HG02759 (cell line): ENCODE data around the gene KRTAP3-2.

Experiments used
- ATAC-seq: cut with Tn5 transposase; IDR thresholded peaks from one replicate; pipeline ENCODE4 v1.9.1; 2021; ENCODE audit warnings: mild to moderate bottlenecking, moderate library complexity; ENCODE audit not compliant: unreplicated experiment

Gene KRTAP3-2

GRCh38 chr17:41012326-41013120, 12.8 kb upstream of the KRTAP3-2 start:
- no peak for ATAC-seq

GRCh38 chr17:41010441-41010840, 10.7 kb upstream of the KRTAP3-2 start:
- no peak for ATAC-seq

- ATAC-seq, result no peak
Observed at GRCh38 chr17:41009936-41010335, 10.2 kb upstream of the KRTAP3-2 start.

- ATAC-seq, result no peak
Observed at GRCh38 chr17:41009301-41009760, 9.6 kb upstream of the KRTAP3-2 start.

GRCh38 chr17:41008811-41009210, 9.1 kb upstream of the KRTAP3-2 start, which contains the start of gene KRTAP3-1:
TSS of gene KRTAP3-1 (minus strand) at chr17:41009128. CDS start at chr17:41009074, 54 bp downstream.
- no peak for ATAC-seq

GRCh38 chr17:41004397-41004796, 4.7 kb upstream of the KRTAP3-2 start:
- no peak for ATAC-seq

GRCh38 chr17:41003926-41004325, 4.2 kb upstream of the KRTAP3-2 start:
- ATAC-seq, result no peak

GRCh38 chr17:41002814-41003213, 3.1 kb upstream of the KRTAP3-2 start:
- no peak for ATAC-seq

- ATAC-seq, result no peak
Observed at GRCh38 chr17:41001795-41002194, 2.1 kb upstream of the KRTAP3-2 start.

- no peak for ATAC-seq
Observed at GRCh38 chr17:40997361-40997760, 2.3 kb downstream of the KRTAP3-2 start.

GRCh38 chr17:40996829-40997228, 2.9 kb downstream of the KRTAP3-2 start:
- ATAC-seq, result no peak

GRCh38 chr17:40995116-40995515, 4.6 kb downstream of the KRTAP3-2 start:
- no peak for ATAC-seq

GRCh38 chr17:40993839-40994238, 5.9 kb downstream of the KRTAP3-2 start, which contains the start of gene KRTAP3-3:
TSS of gene KRTAP3-3 (minus strand) at chr17:40994164. CDS start at chr17:40994097, 67 bp downstream.
- ATAC-seq, result no peak

GRCh38 chr17:40993084-40993483, 6.6 kb downstream of the KRTAP3-2 start:
- ATAC-seq, result no peak

GRCh38 chr17:40992666-40993065, 7.0 kb downstream of the KRTAP3-2 start:
- no peak for ATAC-seq

- ATAC-seq, result no peak
Observed at GRCh38 chr17:40986920-40987319, 12.8 kb downstream of the KRTAP3-2 start.

- no peak for ATAC-seq
Observed at GRCh38 chr17:40984226-40984625, 15.5 kb downstream of the KRTAP3-2 start, which contains the start of gene KRT40. TSS of gene KRT40 (minus strand) at chr17:40984326. CDS start at chr17:40984273, 53 bp downstream.

- no peak for ATAC-seq
Observed at GRCh38 chr17:40981115-40981514, 18.6 kb downstream of the KRTAP3-2 start.

GRCh38 chr17:40980596-40980995, 19.1 kb downstream of the KRTAP3-2 start:
- ATAC-seq, result no peak

GRCh38 chr17:40980117-40980516, 19.6 kb downstream of the KRTAP3-2 start:
- no peak for ATAC-seq

- no peak for ATAC-seq
Observed at GRCh38 chr17:40978575-40979151, 21.0 kb downstream of the KRTAP3-2 start.

- ATAC-seq, result no peak
Observed at GRCh38 chr17:40975516-40975915, 24.2 kb downstream of the KRTAP3-2 start.
